SK-N-SH (cell line): ENCODE results near the gene KRTAP5-4. TPM values are rescaled to one million over a fixed set of nuclear protein-coding genes. Genes with fewer than 3 reads are reported as not detected.

ENCODE experiments used
- CTCF ChIA-PET: fragments of 300-600, 350-600 bp; formaldehyde crosslinking; extraction: SDS; loops from one replicate; lab custom pipeline; 2021; lab: Yijun Ruan, JAX
- POLR2A ChIA-PET: fragments of 350-600 bp; sonication (Branson Sonifier 250); formaldehyde crosslinking; extraction: SDS; loops from one replicate; lab custom pipeline; 2020; ENCODE audit warnings: antibody characterized with exemption, inconsistent platforms; lab: Yijun Ruan, JAX
- DNase-seq: peaks from one replicate; pipeline ENCODE4 v3.0.0; 2012
- H2AFZ ChIP-seq: fragments of 200-600 bp; sonication (generic); 2 replicates; pipeline ENCODE4 v1.8.1; 2016; ENCODE audit warnings: antibody characterized with exemption, mild to moderate bottlenecking, low read depth
- H3F3A ChIP-seq: fragments of 200-600 bp; sonication (generic); replicated peaks from 2 replicates; pipeline ENCODE3; 2016; ENCODE audit warnings: antibody characterized with exemption, mild to moderate bottlenecking; ENCODE audit not compliant: insufficient read depth
- H3K27ac ChIP-seq, 2 experiments: fragments of 200-500 bp in 1 of 2; fragments of 200-600 bp in 1 of 2; sonication (Bioruptor generic) in 1 of 2; sonication (generic), shearing (Covaris generic) in 1 of 2; 2 replicates each; pipeline versions ENCODE4 v1.5.1 to v1.6.1; 2014 to 2016; ENCODE audit warnings: low read depth in 2 of 2, inconsistent platforms in 1 of 2, low read length in 1 of 2, mild to moderate bottlenecking in 1 of 2, mixed read lengths in 1 of 2
- H3K27me3 ChIP-seq: fragments of 200-600 bp; sonication (generic), shearing (Covaris generic); 2 replicates; pipeline ENCODE4 v1.6.1; 2016; ENCODE audit warnings: mixed run types; ENCODE audit not compliant: insufficient read depth
- H3K36me3 ChIP-seq, 2 experiments: fragments of 200-500 bp in 1 of 2; fragments of 200-600 bp in 1 of 2; sonication (Bioruptor generic) in 1 of 2; sonication (generic) in 1 of 2; replicated peaks in 1 of 2; 2 replicates each; pipeline versions ENCODE3 to v1.5.1; 2014 to 2016; ENCODE audit warnings: low read length in 1 of 2, mild to moderate bottlenecking in 1 of 2; ENCODE audit not compliant: insufficient read depth in 2 of 2, control insufficient read depth in 1 of 2
- H3K4me1 ChIP-seq, 2 experiments: fragments of 200-500 bp in 1 of 2; fragments of 200-600 bp in 1 of 2; sonication (Bioruptor generic) in 1 of 2; sonication (generic), shearing (Covaris generic) in 1 of 2; 2 replicates each; pipeline versions ENCODE4 v1.5.1 to v1.6.1; 2014 to 2016; ENCODE audit warnings: low read depth in 1 of 2, low read length in 1 of 2, mixed run types in 1 of 2; ENCODE audit not compliant: insufficient read depth in 2 of 2, control insufficient read depth in 1 of 2
- H3K4me2 ChIP-seq: fragments of 200-600 bp; sonication (generic), shearing (Covaris generic); 2 replicates; pipeline ENCODE4 v1.6.1; 2017; ENCODE audit warnings: mixed run types
- H3K4me3 ChIP-seq, 2 experiments: fragments of 200-500 bp in 1 of 2; fragments of 200-600 bp in 1 of 2; sonication (Bioruptor generic) in 1 of 2; sonication (generic), shearing (Covaris generic) in 1 of 2; 2 replicates each; pipeline versions ENCODE4 v1.5.1 to v1.8.1; 2014 to 2016; ENCODE audit warnings: low read depth in 2 of 2, inconsistent platforms in 1 of 2, low read length in 1 of 2, mild to moderate bottlenecking in 1 of 2, mixed read lengths in 1 of 2, moderate library complexity in 1 of 2
- H3K79me2 ChIP-seq: fragments of 200-600 bp; sonication (generic); 2 replicates; pipeline ENCODE4 v1.8.1; 2017; ENCODE audit warnings: mild to moderate bottlenecking; ENCODE audit not compliant: insufficient read depth
- H3K9ac ChIP-seq: fragments of 200-600 bp; sonication (generic); 2 replicates; pipeline ENCODE4 v1.6.1; 2017; ENCODE audit warnings: mixed run types
- H3K9me2 ChIP-seq: fragments of 200-600 bp; sonication (generic); 2 replicates; pipeline ENCODE4 v1.6.1; 2017; ENCODE audit warnings: mixed run types
- H3K9me3 ChIP-seq: fragments of 200-600 bp; sonication (generic); 2 replicates; pipeline ENCODE4 v1.6.1; 2017; ENCODE audit warnings: mixed run types, mild to moderate bottlenecking, moderate library complexity
- H4K20me1 ChIP-seq: fragments of 200-600 bp; sonication (generic); 2 replicates; pipeline ENCODE4 v1.6.1; 2017; ENCODE audit warnings: mild to moderate bottlenecking, mixed run types; ENCODE audit not compliant: insufficient read depth
- CHD2 ChIP-seq: fragments of 150-350 bp; IDR thresholded peaks from 2 replicates; pipeline ENCODE4 v1.6.1; 2018; ENCODE audit warnings: low read length; ENCODE audit not compliant: partially characterized antibody
- ELF1 ChIP-seq: IDR thresholded peaks from 2 replicates; pipeline ENCODE4 v1.4.0; 2012
- EP300 ChIP-seq, 2 experiments: IDR thresholded peaks; 2 replicates each; pipeline versions ENCODE4 v1.4.0 to v1.6.1; 2012; ENCODE audit warnings: borderline replicate concordance in 1 of 2, low read depth in 1 of 2, low read length in 1 of 2
- FOSL2 ChIP-seq: IDR thresholded peaks from 2 replicates; pipeline ENCODE4 v1.4.0; 2012; ENCODE audit warnings: low read depth, mild to moderate bottlenecking, moderate library complexity, borderline replicate concordance
- FOXJ3 ChIP-seq: sonication (generic); formaldehyde crosslinking; IDR thresholded peaks from 2 replicates; pipeline ENCODE4 v1.5.1; 2020; ENCODE audit warnings: mild to moderate bottlenecking, missing genetic modification reagents
- GATA2 ChIP-seq: sonication (generic); formaldehyde crosslinking; IDR thresholded peaks from 2 replicates; pipeline ENCODE4 v1.5.0; 2020; ENCODE audit warnings: mild to moderate bottlenecking, missing genetic modification reagents
- JUND ChIP-seq: IDR thresholded peaks from 2 replicates; pipeline ENCODE4 v1.4.0; 2012
- MAX ChIP-seq: IDR thresholded peaks from 2 replicates; pipeline ENCODE4 v1.4.0; 2012; ENCODE audit warnings: low read depth
- MXI1 ChIP-seq: IDR thresholded peaks from 2 replicates; pipeline ENCODE4 v1.6.1; 2012; ENCODE audit warnings: mild to moderate bottlenecking, low read depth, low read length, improper control_type of control experiment
- NRF1 ChIP-seq: IDR thresholded peaks from 2 replicates; pipeline ENCODE4 v1.6.1; 2012; ENCODE audit warnings: low read depth, mild to moderate bottlenecking, low read length
- POLR2AphosphoS5 ChIP-seq: IDR thresholded peaks from 2 replicates; pipeline ENCODE4 v1.6.1; 2012; ENCODE audit warnings: low read depth, low read length
- SIN3A ChIP-seq: IDR thresholded peaks from 2 replicates; pipeline ENCODE4 v1.6.1; 2012; ENCODE audit warnings: low read depth, mild to moderate bottlenecking, low read length, moderate library complexity, borderline replicate concordance
- SMC3 ChIP-seq: IDR thresholded peaks from 2 replicates; pipeline ENCODE4 v1.6.1; 2012; ENCODE audit warnings: low read depth, low read length, improper control_type of control experiment
- TAF1 ChIP-seq: IDR thresholded peaks from 2 replicates; pipeline ENCODE4 v1.6.1; 2012; ENCODE audit warnings: low read depth, mild to moderate bottlenecking, low read length, moderate library complexity, borderline replicate concordance
- TCF12 ChIP-seq: IDR thresholded peaks from 2 replicates; pipeline ENCODE4 v1.4.0; 2012
- TEAD4 ChIP-seq: IDR thresholded peaks from 2 replicates; pipeline ENCODE4 v1.4.0; 2012; ENCODE audit warnings: mild to moderate bottlenecking, borderline replicate concordance; ENCODE audit not compliant: insufficient read depth
- USF1 ChIP-seq: IDR thresholded peaks from 2 replicates; pipeline ENCODE4 v1.4.0; 2012; ENCODE audit warnings: low read depth, borderline replicate concordance
- YY1 ChIP-seq: IDR thresholded peaks from 2 replicates; pipeline ENCODE4 v1.4.0; 2012; ENCODE audit warnings: low read depth, mild to moderate bottlenecking
- WGBS: methylation state at CpG from one replicate; pipeline ENCODE4 v1.1.6; 2017; ENCODE audit warnings: low lambda C conversion rate; 5-methylcytosine and 5-hydroxymethylcytosine counted together
- polyA plus RNA-seq, 3 experiments: library from polyadenylated mRNA; depleted of rRNA; stranded (reverse); fragments of >200 nt; gene quantifications; 2 replicates each; pipeline ENCODE4 v1.2.3, GENCODE V29; 2012

The KRTAP5-4 gene
- polyA plus RNA-seq, 1 of the 3 experiments (the other 2 are of a cell fraction), result not detected

DNA sequence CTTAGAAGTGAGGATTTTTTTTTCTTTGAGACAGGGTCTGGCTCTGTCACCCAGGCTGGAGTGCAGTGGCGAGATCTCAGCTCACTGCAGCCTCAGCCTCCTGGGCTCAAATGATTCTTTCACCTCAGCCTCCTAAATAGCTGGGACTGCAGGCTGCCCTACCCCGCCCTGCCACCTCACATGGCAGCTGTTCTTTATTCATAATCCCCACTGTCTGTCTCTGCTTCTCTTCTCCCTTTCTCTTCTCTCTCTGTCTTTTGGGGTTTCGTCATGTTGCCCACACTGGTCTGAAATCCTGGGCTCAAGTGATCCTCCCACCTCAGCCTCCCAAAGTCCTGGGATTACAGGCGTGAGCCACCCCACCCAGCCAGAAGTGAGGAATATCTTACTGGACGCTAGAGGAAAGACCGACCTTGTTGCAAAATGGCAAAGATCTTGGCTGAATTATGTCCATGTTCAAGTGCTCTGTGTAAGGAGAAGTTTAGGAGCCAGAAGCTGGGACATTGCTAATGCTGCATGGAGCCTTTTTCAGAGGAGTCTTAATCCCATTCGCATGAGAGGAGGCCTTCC is 29.6 kb upstream of the KRTAP5-4 start:
- H3K9ac ChIP-seq, result no peak overlapping the region
- TF ChIP-seq MXI1 (no peak), TCF12 (no peak), FOSL2 (no peak), FOXJ3 (CRISPR knock-in tag) (no peak), TAF1 (no peak), EP300 (IDR thresholded peaks at IDR 0.05; ENCODE audit: borderline replicate concordance in 1 of 2, low read depth in 1 of 2, low read length in 1 of 2) (no peak)
- H3K4me1 ChIP-seq, result peaks cover 0 to 27% of the 10 kb centered on the region in 2 experiments; a peak in 1 of 4 replicates
- no peaks in the 10 kb centered on the region for H3K9me2 ChIP-seq
- no peaks in the 10 kb centered on the region for H3K27me3 ChIP-seq
- H3K79me2 ChIP-seq, result no peaks in the 10 kb centered on the region
- DNase-seq, result no peak
- H3K27ac ChIP-seq, result no peak overlapping the region
- no peaks in the 10 kb centered on the region for H3K9me3 ChIP-seq
- no peaks in the 10 kb centered on the region for H4K20me1 ChIP-seq
- ChIA-PET POLR2A (no interaction called here), CTCF (interaction anchor here (0.8 to 9.9 kb wide), 13 partner anchors 11 to 501 kb away, joined by 3 to 277 read pairs (median 7); partner anchors contain the start of gene SYT8)
- no peak overlapping the region for H3K4me2 ChIP-seq
- H3K4me3 ChIP-seq, result no peak overlapping the region
- WGBS, result 36% methylated on average over 7 of the region's 7 CpGs
- no peak overlapping the region for H2AFZ ChIP-seq
- no peaks in the 10 kb centered on the region for H3K36me3 ChIP-seq
- no peaks in the 10 kb centered on the region for H3F3A ChIP-seq

DNA sequence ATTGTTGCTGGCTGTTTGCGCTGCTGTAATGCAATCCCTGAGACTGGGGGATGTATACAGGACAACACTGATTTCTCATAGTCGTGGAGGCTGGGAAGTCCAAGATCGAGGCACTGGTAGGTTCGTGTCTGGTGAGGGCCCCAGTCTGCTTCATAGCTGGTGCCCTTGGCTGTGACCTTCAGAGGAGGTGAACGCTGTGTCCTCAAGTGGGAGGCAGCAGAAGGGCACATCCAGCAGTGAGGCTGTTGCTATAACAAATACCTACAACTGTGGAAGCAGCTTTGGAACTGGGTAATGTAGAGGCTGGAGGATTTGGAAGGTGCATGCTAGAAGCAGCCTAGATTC is 29.0 kb upstream of the KRTAP5-4 start:
- Histone ChIP-seq H3K9me2 (no peaks in the 10 kb centered on the region), H3K27me3 (no peaks in the 10 kb centered on the region), H4K20me1 (no peaks in the 10 kb centered on the region), H3K79me2 (no peaks in the 10 kb centered on the region), H3K4me1 (peaks cover 0 to 22% of the 10 kb centered on the region in 2 experiments; a peak in 1 of 4 replicates), H3K4me2 (no peak overlapping the region), H3K36me3 (no peaks in the 10 kb centered on the region), H3K27ac (no peak overlapping the region), H2AFZ (no peak overlapping the region), H3K9ac (no peak overlapping the region), H3F3A (no peaks in the 10 kb centered on the region)
- WGBS, result 38% methylated on average over 5 of the region's 5 CpGs
- ChIA-PET CTCF (interaction anchor here (0.8 to 9.9 kb wide), 10 partner anchors 11 to 502 kb away, joined by 3 to 277 read pairs (median 7); partner anchors contain the start of gene SYT8), POLR2A (interaction anchor here (0.8 kb wide), 1 partner anchor 11 kb away, joined by 3 read pairs; no protein-coding TSS in a partner anchor)
- DNase-seq, result no peak
- TF ChIP-seq GATA2, result no peak
- TF ChIP-seq YY1, result no peak
- no peak for TF ChIP-seq FOXJ3 (CRISPR knock-in tag)
- no peak for TF ChIP-seq FOSL2
- no peak for TF ChIP-seq JUND
- TF ChIP-seq CHD2, result no peak
- TF ChIP-seq ELF1, result no peak
- no peak for TF ChIP-seq TEAD4
- no peak for TF ChIP-seq MAX
- no peak for TF ChIP-seq TCF12
- TF ChIP-seq USF1, result no peak
- TF ChIP-seq POLR2AphosphoS5, result no peak
- no peak for TF ChIP-seq NRF1
- no peak for TF ChIP-seq SIN3A
- no peak for TF ChIP-seq SMC3
- TF ChIP-seq, all 33 proteins: peak for 0
- no peak overlapping the region for H3K4me3 ChIP-seq
- H3K9me3 ChIP-seq, result no peaks in the 10 kb centered on the region
